SHP77 treated with DMSO at 0.1 percent for 48 hours (cell line): ENCODE data around the gene COIL.
"Not testable (repeated sequence)": the region's sequence is repeated elsewhere in the genome, so short reads cannot be mapped to it uniquely, and the experiment has no call there.

Experiments used
- DNase-seq: peaks from one replicate; lab custom pipeline; 2025; lab: John Stamatoyannopoulos, UW

The COIL gene

GRCh38 chr17:56978441-56979090 lies 17.7 kb upstream of the COIL start:
- DNase-seq, result no peak

- peak; percentile 47 for DNase-seq
These were observed 17.0 kb upstream of the COIL start, which contains the start of gene SCPEP1 for GRCh38 chr17:56977673-56978395. Gene SCPEP1, plus strand, starts transcription at chr17:56978131. Its CDS starts 29 bp downstream, at chr17:56978160.

GRCh38 chr17:56976941-56977608 lies 16.2 kb upstream of the COIL start:
- no peak for DNase-seq

- no peak for DNase-seq
These were observed 14.8 kb upstream of the COIL start for GRCh38 chr17:56975656-56976055.

GRCh38 chr17:56974055-56974454 lies 13.2 kb upstream of the COIL start:
- DNase-seq, result no peak

- DNase-seq, result no peak
These were observed 12.7 kb upstream of the COIL start for GRCh38 chr17:56973520-56973919.

- no peak for DNase-seq
These were observed 11.4 kb upstream of the COIL start for GRCh38 chr17:56972111-56972730.

GRCh38 chr17:56970974-56971373 lies 10.1 kb upstream of the COIL start:
- DNase-seq, result no peak

GRCh38 chr17:56966338-56966737 lies 5.5 kb upstream of the COIL start:
- no peak for DNase-seq

- DNase-seq, result not testable (repeated sequence)
These were observed 4.8 kb upstream of the COIL start for GRCh38 chr17:56965681-56966080.

- not testable (repeated sequence) for DNase-seq
These were observed 4.4 kb upstream of the COIL start for GRCh38 chr17:56965241-56965640.

GRCh38 chr17:56956992-56957391 lies 3.9 kb downstream of the COIL start:
- no peak for DNase-seq

- DNase-seq, result no peak
These were observed 11.3 kb downstream of the COIL start for GRCh38 chr17:56949595-56949994.

GRCh38 chr17:56948491-56948890 lies 12.4 kb downstream of the COIL start:
- no peak for DNase-seq

- no peak for DNase-seq
These were observed 13.1 kb downstream of the COIL start for GRCh38 chr17:56947741-56948140.

- DNase-seq, result no peak
These were observed 14.8 kb downstream of the COIL start for GRCh38 chr17:56945938-56946505.

- no peak for DNase-seq
These were observed 17.2 kb downstream of the COIL start for GRCh38 chr17:56943505-56944125.

- peak; percentile 16 for DNase-seq
These were observed 20.9 kb downstream of the COIL start for GRCh38 chr17:56939869-56940484.

- not testable (repeated sequence) for DNase-seq
These were observed 22.6 kb downstream of the COIL start for GRCh38 chr17:56938206-56938605.

- DNase-seq, result no peak
These were observed 23.2 kb downstream of the COIL start for GRCh38 chr17:56937687-56938086.

GRCh38 chr17:56936697-56937322 lies 24.0 kb downstream of the COIL start:
- DNase-seq, result no peak
